GM18907 (cell line): ENCODE results near the gene HRH3.

Experiments
- ATAC-seq: cut with Tn5 transposase; IDR thresholded peaks from one replicate; pipeline ENCODE4 v1.9.1; 2021; ENCODE audit warnings: mild to moderate bottlenecking, moderate library complexity; ENCODE audit not compliant: unreplicated experiment

The HRH3 gene

GRCh38 chr20:62216636-62217566 is 3.2 kb downstream of the HRH3 start:
- no peak for ATAC-seq

- ATAC-seq: no peak
These were observed 4.0 kb downstream of the HRH3 start for GRCh38 chr20:62215991-62216635.

- ATAC-seq: no peak
These were observed 4.8 kb downstream of the HRH3 start for GRCh38 chr20:62215020-62215990.

GRCh38 chr20:62214067-62214466 is 6.0 kb downstream of the HRH3 start:
- ATAC-seq: no peak

- ATAC-seq: no peak
These were observed 7.8 kb downstream of the HRH3 start for GRCh38 chr20:62212299-62212698.

GRCh38 chr20:62211769-62212288 is 8.2 kb downstream of the HRH3 start:
- no peak for ATAC-seq

- no peak for ATAC-seq
These were observed 8.9 kb downstream of the HRH3 start for GRCh38 chr20:62211216-62211615.

GRCh38 chr20:62210496-62210855 is 9.6 kb downstream of the HRH3 start:
- ATAC-seq: no peak

- ATAC-seq: no peak
These were observed 10.1 kb downstream of the HRH3 start for GRCh38 chr20:62209850-62210495.

- ATAC-seq: no peak
These were observed 11.0 kb downstream of the HRH3 start for GRCh38 chr20:62208795-62209755.

GRCh38 chr20:62208061-62208794 is 11.8 kb downstream of the HRH3 start:
- ATAC-seq: no peak

GRCh38 chr20:62206388-62206775 is 13.7 kb downstream of the HRH3 start:
- no peak for ATAC-seq

GRCh38 chr20:62205618-62206387 is 14.3 kb downstream of the HRH3 start:
- ATAC-seq: no peak

GRCh38 chr20:62203378-62204030 is 16.6 kb downstream of the HRH3 start:
- ATAC-seq: no peak

- ATAC-seq: no peak
These were observed 17.3 kb downstream of the HRH3 start for GRCh38 chr20:62202676-62203377.

- no peak for ATAC-seq
These were observed 18.0 kb downstream of the HRH3 start for GRCh38 chr20:62202083-62202395.
